HepG2 (cell line): Measurements from ENCODE around the gene RNF123. TPM values are rescaled to one million over a fixed set of nuclear protein-coding genes. Genes with fewer than 3 reads are reported as not detected.

Source experiments
- ADNP ChIP-seq: sonication (generic); formaldehyde crosslinking; IDR thresholded peaks from 2 replicates; pipeline ENCODE4 v1.4.0; 2020; ENCODE audit warnings: missing genetic modification reagents
- ASH2L ChIP-seq: fragments of 300-600, 200-600 bp; sonication (generic); IDR thresholded peaks from 2 replicates; pipeline ENCODE4 v1.7.0; 2017; ENCODE audit warnings: low read depth, mild to moderate bottlenecking, moderate library complexity, mixed read lengths, low read length; ENCODE audit not compliant: insufficient read length
- CERS6 ChIP-seq: sonication (generic); formaldehyde crosslinking; IDR thresholded peaks from 2 replicates; pipeline ENCODE4 v1.5.0; 2020; ENCODE audit warnings: missing genetic modification reagents
- CREB1 ChIP-seq, 2 experiments: fragments of 450-650 bp in 1 of 2; IDR thresholded peaks; 2 replicates each; pipeline ENCODE4 v1.6.1; 2016 to 2017; ENCODE audit warnings: control low read depth in 1 of 2, mild to moderate bottlenecking in 1 of 2, missing compliant biosample characterization in 1 of 2, missing genetic modification characterization in 1 of 2
- DPF2 ChIP-seq: sonication (generic); formaldehyde crosslinking; IDR thresholded peaks from 2 replicates; pipeline ENCODE4 v1.4.0; 2020; ENCODE audit warnings: mild to moderate bottlenecking, low read depth, missing genetic modification reagents, borderline replicate concordance
- ETV6 ChIP-seq: sonication (generic); formaldehyde crosslinking; conservative IDR thresholded peaks from 2 replicates; pipeline ENCODE4 v1.4.0; 2020; ENCODE audit warnings: missing genetic modification reagents
- FOSL2 ChIP-seq: sonication (generic); formaldehyde crosslinking; IDR thresholded peaks from 2 replicates; pipeline ENCODE4 v1.4.0; 2020; ENCODE audit warnings: missing genetic modification reagents
- FOXA3 ChIP-seq: IDR thresholded peaks from 2 replicates; pipeline ENCODE4 v1.6.1; 2016; ENCODE audit warnings: missing genetic modification reagents, missing compliant biosample characterization
- GATAD1 ChIP-seq: IDR thresholded peaks from 2 replicates; pipeline ENCODE4 v1.6.1; 2016; ENCODE audit warnings: missing genetic modification reagents, missing compliant biosample characterization
- GZF1 ChIP-seq: sonication (generic); formaldehyde crosslinking; IDR thresholded peaks from 2 replicates; pipeline ENCODE4 v1.5.1; 2020; ENCODE audit warnings: mild to moderate bottlenecking, missing genetic modification reagents
- HNF4A ChIP-seq: sonication (generic); formaldehyde crosslinking; IDR thresholded peaks from 2 replicates; pipeline ENCODE4 v1.4.0; 2020; ENCODE audit warnings: missing genetic modification reagents
- HNF4G ChIP-seq, 2 experiments: sonication (generic) in 1 of 2; formaldehyde crosslinking in 1 of 2; IDR thresholded peaks; 2 replicates each; pipeline versions ENCODE4 v1.4.0 to v1.6.1; 2011 to 2020; ENCODE audit warnings: borderline replicate concordance in 2 of 2, low read depth in 2 of 2, mild to moderate bottlenecking in 2 of 2, low read length in 1 of 2, missing genetic modification reagents in 1 of 2, moderate library complexity in 1 of 2
- MYC ChIP-seq: sonication (generic); formaldehyde crosslinking; IDR thresholded peaks from 2 replicates; pipeline ENCODE4 v1.9.0; 2021; ENCODE audit warnings: missing genetic modification reagents, borderline replicate concordance
- NFIB ChIP-seq: sonication (generic); formaldehyde crosslinking; IDR thresholded peaks from 2 replicates; pipeline ENCODE4 v1.9.0; 2021; ENCODE audit warnings: missing genetic modification reagents, mild to moderate bottlenecking, borderline replicate concordance
- NR2F6 ChIP-seq, 2 experiments: IDR thresholded peaks; 2 replicates each; pipeline ENCODE4 v1.6.1; 2016; ENCODE audit warnings: antibody characterized with exemption in 1 of 2, mild to moderate bottlenecking in 1 of 2
- PAXIP1 ChIP-seq: sonication (generic); formaldehyde crosslinking; conservative IDR thresholded peaks from 2 replicates; pipeline ENCODE4 v1.4.0; 2020; ENCODE audit warnings: mild to moderate bottlenecking, missing genetic modification reagents, moderate library complexity
- SP1 ChIP-seq, 2 experiments: fragments of 450-650 bp in 1 of 2; sonication (generic) in 1 of 2; formaldehyde crosslinking in 1 of 2; IDR thresholded peaks; 2 replicates each; pipeline versions ENCODE4 v1.4.0 to v1.6.1; 2016 to 2020; ENCODE audit warnings: missing genetic modification reagents in 1 of 2
- U2AF2 ChIP-seq: fragments of 200-400 bp; formaldehyde crosslinking; IDR thresholded peaks from 2 replicates; pipeline ENCODE4 v1.6.1; 2017; ENCODE audit warnings: low read depth, mild to moderate bottlenecking, low read length
- XBP1 ChIP-seq: sonication (generic); formaldehyde crosslinking; IDR thresholded peaks from 2 replicates; pipeline ENCODE4 v1.5.0; 2020; ENCODE audit warnings: missing genetic modification reagents
- ZNF124 ChIP-seq: sonication (generic); formaldehyde crosslinking; IDR thresholded peaks from 2 replicates; pipeline ENCODE4 v1.4.0; 2020; ENCODE audit warnings: missing genetic modification reagents
- ZNF136 ChIP-seq: sonication (generic); formaldehyde crosslinking; IDR thresholded peaks from 2 replicates; pipeline ENCODE4 v1.8.1; 2022; ENCODE audit warnings: low read depth, mild to moderate bottlenecking, moderate library complexity, missing genetic modification reagents
- ZNF251 ChIP-seq: sonication (generic); formaldehyde crosslinking; IDR thresholded peaks from 2 replicates; pipeline ENCODE4 v1.9.0; 2021; ENCODE audit warnings: mild to moderate bottlenecking, missing genetic modification reagents
- ZNF451 ChIP-seq: sonication (generic); formaldehyde crosslinking; IDR thresholded peaks from 2 replicates; pipeline ENCODE4 v1.5.0; 2020; ENCODE audit warnings: mild to moderate bottlenecking, missing genetic modification reagents
- ZNF543 ChIP-seq: sonication (generic); formaldehyde crosslinking; IDR thresholded peaks from 2 replicates; pipeline ENCODE4 v1.4.0; 2020; ENCODE audit warnings: mild to moderate bottlenecking, missing genetic modification reagents
- ZNF549 ChIP-seq: sonication (generic); formaldehyde crosslinking; IDR thresholded peaks from 2 replicates; pipeline ENCODE4 v1.5.0; 2020; ENCODE audit warnings: missing genetic modification reagents
- ZSCAN22 ChIP-seq: sonication (generic); formaldehyde crosslinking; IDR thresholded peaks from 2 replicates; pipeline ENCODE4 v1.4.0; 2020; ENCODE audit warnings: mild to moderate bottlenecking, missing genetic modification reagents
- polyA plus RNA-seq, 8 experiments: library from polyadenylated mRNA; depleted of rRNA in 3 of 8; stranded (reverse) in 7 of 8; unstranded in 1 of 8; fragments of >200 nt; fragmentation: Illumina TruSeq in 4 of 8; extraction: Trizol in 4 of 8; gene quantifications; 2 replicates each; pipeline versions ENCODE4 v1.2.1 to v1.2.3, GENCODE V29; 2011 to 2016; ENCODE audit warnings: low read depth in 4 of 8, missing spikeins in 1 of 8, mixed read lengths in 1 of 8; ENCODE audit not compliant: insufficient read depth in 1 of 8
- total RNA-seq, 5 experiments: library from RNA; depleted of rRNA; stranded (reverse); fragments of >200 nt; fragmentation: Illumina TruSeq; extraction: Trizol; gene quantifications; 2 replicates each; pipeline ENCODE4 v1.2.3, GENCODE V29; 2016; ENCODE audit warnings: low read depth in 1 of 5

Gene RNF123
- total and polyA plus RNA-seq, 2 of the 13 experiments (the other 11 are each of a cell fraction or from before 2014, with no cell fraction given), result 29.9 to 82.2 TPM

GRCh38 chr3:49689046-49689907 is at the start of gene RNF123, which contains the start of gene MST1 (continued):
- TF ChIP-seq PAXIP1 (CRISPR knock-in tag) (peak; percentile 57; the same call in 1 of the 2 replicates), ASH2L (peak; percentile 79), XBP1 (CRISPR knock-in tag) (no peak), ZNF451 (CRISPR knock-in tag) (peak; percentile 47; the same call in 1 of the 2 replicates), ZSCAN22 (no peak), CREB1 (IDR thresholded peaks at IDR 0.05) (peak; percentile 19; the same call in 1 of the 2 replicates), CREB1 (CRISPR knock-in tag; IDR thresholded peaks at IDR 0.05) (no peak), ADNP (CRISPR knock-in tag) (no peak), ZNF136 (CRISPR knock-in tag) (no peak), GATAD1 (CRISPR knock-in tag) (peak; percentile 97), NR2F6 (IDR thresholded peaks at IDR 0.05) (no peak), NR2F6 (CRISPR knock-in tag; IDR thresholded peaks at IDR 0.05) (no peak; the same call in 1 of the 2 replicates), SP1 (IDR thresholded peaks at IDR 0.05) (no peak), SP1 (CRISPR knock-in tag; IDR thresholded peaks at IDR 0.05) (peak; percentile 52; the same call in 1 of the 2 replicates), ZNF543 (CRISPR knock-in tag) (no peak), ETV6 (CRISPR knock-in tag) (no peak), ZNF251 (CRISPR knock-in tag) (no peak), NFIB (CRISPR knock-in tag) (no peak), ZNF124 (0 out of 2 replicates have a peak, but pooled peaks have one; percentile 13), ZNF549 (no peak), CERS6 (no peak), HNF4A (CRISPR knock-in tag) (no peak), DPF2 (0 out of 2 replicates have a peak, but pooled peaks have one; percentile 30), U2AF2 (no peak), FOSL2 (CRISPR knock-in tag) (no peak; the same call in 1 of the 2 replicates), FOXA3 (CRISPR knock-in tag) (peak; percentile 54), HNF4G (IDR thresholded peaks at IDR 0.05; ENCODE audit: borderline replicate concordance, low read depth, low read length) (no peak), HNF4G (CRISPR knock-in tag; IDR thresholded peaks at IDR 0.05; ENCODE audit: borderline replicate concordance, low read depth) (peak; percentile 36; the same call in 1 of the 2 replicates), GZF1 (CRISPR knock-in tag) (no peak), MYC (peak; percentile 82)
